ACC112 (cell line): ENCODE measurements around the gene LSM4.
A peak's percentile ranks its signal among the peaks of the same experiment; 100 is the strongest.

Source experiments
- H2AFZ ChIP-seq: fragments of 200-600 bp; sonication (generic); one replicate; pipeline ENCODE4 v1.6.0; 2017; ENCODE audit warnings: antibody characterized with exemption, low read length; ENCODE audit not compliant: unreplicated experiment
- H3K27ac ChIP-seq: fragments of 200-600 bp; sonication (generic); 2 replicates; pipeline ENCODE4 v1.5.1; 2014; ENCODE audit warnings: low read depth, mild to moderate bottlenecking, antibody characterized with exemption, low read length, moderate library complexity
- H3K27me3 ChIP-seq: fragments of 200-600 bp; sonication (generic); 2 replicates; pipeline ENCODE4 v1.6.1; 2014; ENCODE audit warnings: mild to moderate bottlenecking, antibody characterized with exemption, low read length, moderate library complexity, mixed read lengths; ENCODE audit not compliant: insufficient read depth
- H3K36me3 ChIP-seq: fragments of 200-600 bp; sonication (generic); 2 replicates; pipeline ENCODE4 v1.6.1; 2016; ENCODE audit warnings: mild to moderate bottlenecking, antibody characterized with exemption, low read length, moderate library complexity, mixed read lengths; ENCODE audit not compliant: insufficient read depth
- H3K4me1 ChIP-seq: fragments of 200-600 bp; sonication (generic); one replicate; pipeline ENCODE4 v1.6.1; 2016; ENCODE audit warnings: low read length, mixed read lengths; ENCODE audit not compliant: insufficient read depth, unreplicated experiment, control insufficient read depth
- H3K4me3 ChIP-seq: fragments of 200-600 bp; sonication (generic); 2 replicates; pipeline ENCODE4 v1.5.1; 2014; ENCODE audit warnings: mild to moderate bottlenecking, low read depth, low read length
- H3K79me2 ChIP-seq: fragments of 200-600 bp; sonication (generic); one replicate; pipeline ENCODE4 v1.6.0; 2016; ENCODE audit warnings: low read length; ENCODE audit not compliant: control insufficient read depth, unreplicated experiment, insufficient read depth

Gene LSM4

GRCh38 chr19:18301718-18302111 is 21.2 kb downstream of the LSM4 start:
- Histone ChIP-seq H3K27me3 (no peaks in the 10 kb centered on the region), H3K36me3 (no peaks in the 10 kb centered on the region), H3K27ac (no peak overlapping the region), H3K79me2 (no peaks in the 10 kb centered on the region), H3K4me1 (peaks cover 30% of the 10 kb centered on the region), H3K4me3 (no peak overlapping the region), H2AFZ (no peak overlapping the region)

- Histone ChIP-seq H3K36me3 (no peaks in the 10 kb centered on the region), H3K27ac (peak overlapping the region; percentile 44), H2AFZ (no peak overlapping the region), H3K27me3 (no peaks in the 10 kb centered on the region), H3K4me1 (peaks cover 30% of the 10 kb centered on the region), H3K4me3 (no peak overlapping the region), H3K79me2 (no peaks in the 10 kb centered on the region)
Measured at GRCh38 chr19:18300930-18301717, 21.8 kb downstream of the LSM4 start.

- Histone ChIP-seq H3K27ac (no peak overlapping the region), H3K36me3 (no peaks in the 10 kb centered on the region), H3K4me3 (no peak overlapping the region), H3K79me2 (no peaks in the 10 kb centered on the region), H3K4me1 (peaks cover 20% of the 10 kb centered on the region), H2AFZ (no peak overlapping the region), H3K27me3 (no peaks in the 10 kb centered on the region)
Measured at GRCh38 chr19:18299654-18300053, 23.2 kb downstream of the LSM4 start.

GRCh38 chr19:18298601-18299000 is 24.3 kb downstream of the LSM4 start:
- H3K79me2 ChIP-seq: no peaks in the 10 kb centered on the region
- no peaks in the 10 kb centered on the region for H3K36me3 ChIP-seq
- peaks cover 10% of the 10 kb centered on the region for H3K4me1 ChIP-seq
- no peak overlapping the region for H3K4me3 ChIP-seq
- no peak overlapping the region for H2AFZ ChIP-seq
- no peak overlapping the region; the same call in 1 of the 2 replicates for H3K27ac ChIP-seq
- no peaks in the 10 kb centered on the region for H3K27me3 ChIP-seq

GRCh38 chr19:18297308-18297707 is 25.6 kb downstream of the LSM4 start:
- no peak overlapping the region for H3K4me3 ChIP-seq
- peaks cover 9% of the 10 kb centered on the region for H3K4me1 ChIP-seq
- H3K27ac ChIP-seq: no peak overlapping the region
- no peaks in the 10 kb centered on the region for H3K79me2 ChIP-seq
- peak overlapping the region; percentile 6 for H2AFZ ChIP-seq
- H3K36me3 ChIP-seq: no peaks in the 10 kb centered on the region
- H3K27me3 ChIP-seq: no peaks in the 10 kb centered on the region

- H3K4me1 ChIP-seq: peaks cover 11% of the 10 kb centered on the region
- no peak overlapping the region for H3K27ac ChIP-seq
Measured at GRCh38 chr19:18295034-18295451, 27.8 kb downstream of the LSM4 start.

GRCh38 chr19:18294467-18294864 is 28.4 kb downstream of the LSM4 start:
- Histone ChIP-seq H3K4me3 (no peak overlapping the region), H3K27ac (no peak overlapping the region), H3K79me2 (no peaks in the 10 kb centered on the region), H3K36me3 (no peaks in the 10 kb centered on the region), H3K27me3 (no peaks in the 10 kb centered on the region), H2AFZ (no peak overlapping the region), H3K4me1 (peaks cover 14% of the 10 kb centered on the region)

More at GRCh38 chr19:18295034-18295451, 27.8 kb downstream of the LSM4 start:
- H3K79me2 ChIP-seq: no peaks in the 10 kb centered on the region
- no peaks in the 10 kb centered on the region for H3K36me3 ChIP-seq
- no peak overlapping the region for H3K4me3 ChIP-seq
- no peak overlapping the region for H2AFZ ChIP-seq
- H3K27me3 ChIP-seq: no peaks in the 10 kb centered on the region

GRCh38 chr19:18293642-18294466 is 29.0 kb downstream of the LSM4 start:
- H3K27me3 ChIP-seq: no peaks in the 10 kb centered on the region
- H2AFZ ChIP-seq: no peak overlapping the region
- H3K4me1 ChIP-seq: peaks cover 14% of the 10 kb centered on the region
- H3K27ac ChIP-seq: peak overlapping the region; percentile 92
- H3K4me3 ChIP-seq: peak overlapping the region; percentile 80; the same call in 1 of the 2 replicates
- H3K36me3 ChIP-seq: no peaks in the 10 kb centered on the region
- H3K79me2 ChIP-seq: no peaks in the 10 kb centered on the region

GRCh38 chr19:18292810-18293641 is 29.9 kb downstream of the LSM4 start:
- H3K27ac ChIP-seq: peak overlapping the region; percentile 92
- no peaks in the 10 kb centered on the region for H3K27me3 ChIP-seq
- no peaks in the 10 kb centered on the region for H3K79me2 ChIP-seq
- peaks cover 11% of the 10 kb centered on the region for H3K4me1 ChIP-seq
- H3K4me3 ChIP-seq: peak overlapping the region; percentile 80
- H3K36me3 ChIP-seq: no peaks in the 10 kb centered on the region
- H2AFZ ChIP-seq: peak overlapping the region; percentile 50

- H3K27ac ChIP-seq: peak overlapping the region; percentile 92
- peaks cover 11% of the 10 kb centered on the region for H3K4me1 ChIP-seq
- H3K36me3 ChIP-seq: no peaks in the 10 kb centered on the region
- no peaks in the 10 kb centered on the region for H3K79me2 ChIP-seq
- peak overlapping the region; percentile 80 for H3K4me3 ChIP-seq
- H3K27me3 ChIP-seq: no peaks in the 10 kb centered on the region
- H2AFZ ChIP-seq: peak overlapping the region; percentile 72
Measured at GRCh38 chr19:18292462-18292809, 30.4 kb downstream of the LSM4 start.
